NOMO-1 (cell line): ENCODE data around the gene HDAC1.
A peak's percentile ranks its signal among the peaks of the same experiment; 100 is the strongest.

Experiments
- DNase-seq, 2 experiments: peaks; one replicate each; lab custom pipeline; 2025; ENCODE audit not compliant: unreplicated experiment in 2 of 2; lab: John Stamatoyannopoulos, UW

HDAC1 gene

GRCh38 chr1:32321712-32322291 lies 29.9 kb downstream of the HDAC1 start:
- no peak for DNase-seq

GRCh38 chr1:32327204-32327603 lies 35.3 kb downstream of the HDAC1 start:
- no peak for DNase-seq

GRCh38 chr1:32329931-32330466 lies 38.1 kb downstream of the HDAC1 start:
- no peak for DNase-seq

GRCh38 chr1:32330558-32331151 lies 38.8 kb downstream of the HDAC1 start:
- DNase-seq: no peak

- no peak for DNase-seq
These were observed 39.7 kb downstream of the HDAC1 start for GRCh38 chr1:32331549-32331948.

GRCh38 chr1:32332290-32333079 lies 40.6 kb downstream of the HDAC1 start:
- no peak for DNase-seq

- DNase-seq: no peak
These were observed 41.5 kb downstream of the HDAC1 start for GRCh38 chr1:32333251-32333963.

- DNase-seq: no peak
These were observed 42.5 kb downstream of the HDAC1 start for GRCh38 chr1:32334274-32334861.

GRCh38 chr1:32334864-32335534 lies 43.1 kb downstream of the HDAC1 start:
- DNase-seq: peak; percentile 8 to 12

GRCh38 chr1:32335535-32335789 lies 43.6 kb downstream of the HDAC1 start:
- no peak for DNase-seq

GRCh38 chr1:32335790-32336590 lies 44.1 kb downstream of the HDAC1 start, which contains the start of gene MARCKSL1:
Gene MARCKSL1 (minus strand): TSS chr1:32336233. CDS start chr1:32336033, 200 bp downstream.
- DNase-seq: peak; percentile 57 to 70

- no peak for DNase-seq
These were observed 44.7 kb downstream of the HDAC1 start for GRCh38 chr1:32336591-32336932.

- DNase-seq: peak; percentile 67 to 71
These were observed 45.2 kb downstream of the HDAC1 start for GRCh38 chr1:32336963-32337675.

GRCh38 chr1:32337855-32338636 lies 46.2 kb downstream of the HDAC1 start:
- peak; percentile 50 to 62 for DNase-seq

GRCh38 chr1:32338637-32339145 lies 46.8 kb downstream of the HDAC1 start:
- DNase-seq: no peak

- peak; percentile 34 to 85 for DNase-seq
These were observed 47.6 kb downstream of the HDAC1 start for GRCh38 chr1:32339363-32339978.

- no peak for DNase-seq
These were observed 49.4 kb downstream of the HDAC1 start for GRCh38 chr1:32341186-32341757.
